Measurements from ENCODE around the gene FAIM2.
"Not testable (repeated sequence)": the region's sequence is repeated elsewhere in the genome, so short reads cannot be mapped to it uniquely, and the experiment has no call there.

Gene FAIM2

DNA sequence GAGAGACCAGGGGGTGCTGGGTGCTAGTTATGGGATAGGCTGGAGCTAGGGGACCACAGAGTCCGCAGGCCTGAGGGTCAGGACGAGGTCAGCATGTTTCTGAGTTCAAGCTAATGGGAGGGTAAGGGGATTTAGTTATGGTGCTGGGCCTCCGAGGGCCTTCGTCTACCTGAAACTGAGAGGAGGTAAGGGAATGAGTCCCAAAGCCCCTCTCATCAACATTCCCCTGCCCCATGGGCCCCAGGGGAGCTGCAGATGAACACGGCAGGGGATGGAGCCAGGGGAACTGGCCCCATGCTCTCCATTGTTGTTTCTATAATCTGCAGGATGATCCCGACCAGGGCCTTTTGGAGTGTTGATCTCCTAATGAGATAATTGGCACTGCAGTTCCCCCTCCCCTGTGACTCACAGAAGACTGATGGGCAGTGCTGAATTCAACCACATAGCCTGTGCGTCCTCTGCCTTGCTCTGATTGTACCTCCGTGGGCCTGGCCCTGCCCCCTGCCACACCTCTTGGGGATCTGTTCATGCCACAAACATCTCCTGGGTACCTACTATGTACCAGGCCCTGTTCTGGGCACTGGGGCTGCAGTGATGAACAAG, 21.4 kb downstream of the FAIM2 start:
- no peak for DNase-seq (ENCODE audit: low read depth, low spot score)
- POLR2A ChIA-PET: no interaction called here
- CTCF ChIA-PET: interaction anchor here (0.9 to 3.8 kb wide), 3 partner anchors 11 to 63 kb away, joined by 3 to 23 read pairs (median 4); no protein-coding TSS in a partner anchor
- TF ChIP-seq, protein P1, sequence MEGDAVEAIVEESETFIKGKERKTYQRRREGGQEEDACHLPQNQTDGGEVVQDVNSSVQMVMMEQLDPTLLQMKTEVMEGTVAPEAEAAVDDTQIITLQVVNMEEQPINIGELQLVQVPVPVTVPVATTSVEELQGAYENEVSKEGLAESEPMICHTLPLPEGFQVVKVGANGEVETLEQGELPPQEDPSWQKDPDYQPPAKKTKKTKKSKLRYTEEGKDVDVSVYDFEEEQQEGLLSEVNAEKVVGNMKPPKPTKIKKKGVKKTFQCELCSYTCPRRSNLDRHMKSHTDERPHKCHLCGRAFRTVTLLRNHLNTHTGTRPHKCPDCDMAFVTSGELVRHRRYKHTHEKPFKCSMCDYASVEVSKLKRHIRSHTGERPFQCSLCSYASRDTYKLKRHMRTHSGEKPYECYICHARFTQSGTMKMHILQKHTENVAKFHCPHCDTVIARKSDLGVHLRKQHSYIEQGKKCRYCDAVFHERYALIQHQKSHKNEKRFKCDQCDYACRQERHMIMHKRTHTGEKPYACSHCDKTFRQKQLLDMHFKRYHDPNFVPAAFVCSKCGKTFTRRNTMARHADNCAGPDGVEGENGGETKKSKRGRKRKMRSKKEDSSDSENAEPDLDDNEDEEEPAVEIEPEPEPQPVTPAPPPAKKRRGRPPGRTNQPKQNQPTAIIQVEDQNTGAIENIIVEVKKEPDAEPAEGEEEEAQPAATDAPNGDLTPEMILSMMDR (IDR thresholded peaks at IDR 0.05; ENCODE audit: insufficient read depth, low read length, missing control alignments): no peak
- no peak overlapping the region for H3K4me3 ChIP-seq (ENCODE audit: low read depth, low read length)

DNA sequence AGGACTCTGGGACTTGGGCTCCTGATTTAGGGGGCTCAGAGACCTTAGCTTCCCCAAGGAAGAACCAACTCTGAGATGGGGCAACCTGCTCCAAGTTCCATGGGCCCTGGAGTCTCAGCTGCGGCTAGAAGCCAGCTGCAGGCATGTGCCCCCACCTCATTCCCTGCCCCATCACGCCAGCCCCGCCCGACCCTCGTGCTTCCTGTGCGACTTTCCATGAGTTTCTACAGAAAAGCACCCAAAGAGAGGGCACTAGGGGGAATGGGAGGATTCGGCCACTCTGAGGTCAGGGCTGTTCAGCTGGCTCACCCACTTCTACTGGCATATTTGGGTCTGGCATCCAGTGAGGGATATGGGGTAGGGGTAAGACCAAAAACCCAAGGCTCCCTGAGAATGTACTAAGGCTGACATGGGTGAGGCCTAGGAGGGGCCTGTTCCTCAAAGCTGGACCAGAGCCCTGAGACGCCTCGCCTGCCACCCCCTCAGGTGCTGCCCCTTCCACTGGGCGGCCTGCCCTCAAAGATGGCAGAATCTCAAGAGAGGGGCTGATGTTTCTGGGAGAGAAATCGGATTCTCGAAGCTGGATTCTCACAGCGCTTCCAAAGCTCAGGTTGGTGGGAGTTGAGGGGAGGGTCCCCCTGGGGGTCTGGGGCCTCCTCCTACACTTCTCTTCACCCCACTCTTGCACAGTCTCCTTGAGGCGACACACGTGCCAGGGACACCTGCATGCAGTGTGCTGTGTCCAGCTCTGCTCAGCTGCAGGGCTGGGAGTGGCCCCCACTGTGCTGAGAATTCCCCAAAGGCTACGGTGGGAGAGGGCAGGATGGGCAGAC, 22.1 kb downstream of the FAIM2 start:
- CTCF ChIA-PET: interaction anchor here (0.9 to 3.8 kb wide), 3 partner anchors 10 to 64 kb away, joined by 3 to 23 read pairs (median 4); no protein-coding TSS in a partner anchor
- TF ChIP-seq, protein P1 (IDR thresholded peaks at IDR 0.05; ENCODE audit: insufficient read depth, low read length, missing control alignments): no peak
- no peak overlapping the region for H3K4me3 ChIP-seq (ENCODE audit: low read depth, low read length)
- DNase-seq (ENCODE audit: low read depth, low spot score): no peak
- POLR2A ChIA-PET: no interaction called here

DNA sequence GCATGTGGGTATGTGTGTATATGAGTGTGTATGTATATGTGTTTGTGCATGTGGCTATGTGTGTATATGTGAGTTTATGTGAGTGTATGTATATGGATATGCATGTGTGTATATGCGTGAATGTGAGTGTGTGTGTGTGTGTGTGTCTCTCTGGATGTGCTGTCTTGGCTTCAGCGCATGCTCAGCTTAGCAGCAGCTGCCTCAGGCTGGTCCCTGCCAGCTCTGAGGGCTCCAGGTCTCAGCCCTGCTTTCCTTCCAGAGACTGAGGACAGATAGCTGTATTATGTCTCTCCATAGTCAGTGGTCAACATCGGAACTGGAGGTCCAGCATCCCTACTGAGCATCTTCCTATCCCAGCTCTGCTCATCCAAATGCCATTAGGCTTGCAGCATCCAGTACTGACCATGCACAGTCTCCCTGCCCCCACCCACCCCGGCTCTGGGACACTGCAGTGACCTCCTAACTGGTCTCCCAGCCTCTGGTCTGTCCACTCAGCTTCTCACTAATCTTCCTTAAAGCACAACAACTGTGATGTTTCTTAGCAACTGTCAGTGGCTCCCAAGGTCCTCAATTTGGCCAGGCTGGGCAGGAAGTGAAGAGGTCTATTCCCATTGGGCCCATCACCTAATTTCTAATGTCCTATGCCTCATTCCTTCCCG, 22.8 kb downstream of the FAIM2 start:
- TF ChIP-seq, protein P1 (IDR thresholded peaks at IDR 0.05; ENCODE audit: insufficient read depth, low read length, missing control alignments): no peak
- CTCF ChIA-PET: interaction anchor here (3.8 kb wide), 1 partner anchor 13 kb away, joined by 23 read pairs; no protein-coding TSS in a partner anchor
- POLR2A ChIA-PET: no interaction called here
- H3K4me3 ChIP-seq (ENCODE audit: low read depth, low read length): no peak overlapping the region
- no peak for DNase-seq (ENCODE audit: low read depth, low spot score)

DNA sequence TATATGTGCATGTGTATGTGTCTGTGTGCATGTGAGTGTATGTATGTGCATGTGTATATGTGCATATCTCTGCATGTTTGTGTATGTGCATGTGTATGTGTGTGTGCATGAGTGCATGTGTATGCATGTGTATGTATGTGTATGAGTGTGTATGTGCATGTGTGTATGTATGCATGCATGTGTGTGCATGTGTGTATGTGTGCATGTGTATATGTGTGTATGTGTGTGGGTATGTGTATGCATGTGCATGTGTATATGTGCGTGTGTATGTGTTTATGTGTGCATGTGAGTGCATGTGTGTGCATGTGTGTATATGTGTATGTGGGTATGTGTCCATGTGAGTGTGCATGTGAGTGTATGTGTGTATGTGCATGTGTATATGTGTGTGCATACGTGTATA, 24.6 kb downstream of the FAIM2 start:
- DNase-seq (ENCODE audit: low read depth, low spot score); H3K4me3 ChIP-seq (ENCODE audit: low read depth, low read length); CTCF ChIA-PET; POLR2A ChIA-PET: not testable (repeated sequence)

DNA sequence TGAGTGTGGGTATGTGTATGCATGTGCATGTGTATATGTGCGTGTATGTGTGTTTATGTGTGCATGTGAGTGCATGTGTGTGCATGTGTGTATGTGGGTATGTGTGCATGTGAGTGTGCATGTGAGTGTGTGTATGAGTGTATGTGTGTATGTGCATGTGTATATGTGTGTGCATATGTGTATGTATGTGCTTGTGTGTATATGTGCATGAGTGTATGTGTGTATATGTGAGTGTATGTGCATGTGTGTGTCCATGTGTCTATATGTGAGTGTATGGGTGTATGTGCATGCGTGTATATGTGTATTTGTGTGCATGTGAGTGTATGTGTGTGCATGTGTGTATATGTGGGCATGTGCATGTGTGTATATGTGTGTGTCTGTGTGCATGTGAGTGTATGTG, 25.7 kb downstream of the FAIM2 start:
- CTCF ChIA-PET: no interaction called here
- POLR2A ChIA-PET: no interaction called here

DNA sequence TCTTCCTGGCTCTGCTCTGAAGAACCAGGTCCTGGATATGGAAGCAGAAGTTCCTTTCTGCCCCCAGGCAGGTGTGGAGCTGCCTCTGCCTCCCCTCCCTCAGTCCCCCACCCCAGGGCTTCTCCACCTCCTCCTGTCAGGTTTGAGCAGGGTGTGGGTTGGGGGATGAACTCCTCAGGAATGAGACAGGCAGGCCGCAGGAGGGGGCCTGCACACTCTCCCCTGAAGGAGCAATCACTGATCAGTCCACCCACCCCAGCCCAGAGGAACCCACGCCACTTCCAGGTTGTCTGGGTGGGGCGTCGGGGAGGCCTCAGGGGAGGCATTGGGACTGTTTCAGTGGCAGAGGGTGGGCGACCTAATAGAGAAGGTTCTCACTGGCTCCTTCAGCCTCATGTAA, 26.6 kb downstream of the FAIM2 start:
- no peak overlapping the region for H3K4me3 ChIP-seq (ENCODE audit: low read depth, low read length)
- ChIA-PET CTCF (interaction anchor here (0.9 to 3.2 kb wide), 3 partner anchors 10 to 90 kb away, joined by 3 to 11 read pairs (median 3); no protein-coding TSS in a partner anchor), POLR2A (no interaction called here)
- DNase-seq (ENCODE audit: low read depth, low spot score): no peak
- TF ChIP-seq, protein P1 (IDR thresholded peaks at IDR 0.05; ENCODE audit: insufficient read depth, low read length, missing control alignments): no peak

More for the DNA sequence above, 25.7 kb downstream of the FAIM2 start:
- TF ChIP-seq, protein P1 (IDR thresholded peaks at IDR 0.05; ENCODE audit: insufficient read depth, low read length, missing control alignments): no peak
- no peak for DNase-seq (ENCODE audit: low read depth, low spot score)
- H3K4me3 ChIP-seq (ENCODE audit: low read depth, low read length): no peak overlapping the region

Measured in AG04449 (cell line).